HG02938 (cell line): Measurements from ENCODE around the gene SCGB2B2.
"Not testable (repeated sequence)": the region's sequence is repeated elsewhere in the genome, so short reads cannot be mapped to it uniquely, and the experiment has no call there.

Experiments used
- ATAC-seq: cut with Tn5 transposase; IDR thresholded peaks from one replicate; pipeline ENCODE4 v1.9.1; 2021; ENCODE audit warnings: mild to moderate bottlenecking, moderate library complexity; ENCODE audit not compliant: unreplicated experiment

SCGB2B2 gene

GRCh38 chr19:34676697-34677385 is at the start of gene SCGB2B2:
Gene SCGB2B2, minus strand, starts transcription at chr19:34677159. Its CDS starts 82,596 bp downstream, at chr19:34594563.
- ATAC-seq: peak; percentile 44

- no peak for ATAC-seq
These were observed 48.4 kb upstream of the SCGB2B2 start for GRCh38 chr19:34725400-34725799.

GRCh38 chr19:34722353-34722752 is 45.4 kb upstream of the SCGB2B2 start:
- ATAC-seq: no peak

GRCh38 chr19:34715357-34715756 is 38.4 kb upstream of the SCGB2B2 start:
- ATAC-seq: no peak

GRCh38 chr19:34713262-34713637 is 36.3 kb upstream of the SCGB2B2 start:
- no peak for ATAC-seq

- no peak for ATAC-seq
These were observed 35.7 kb upstream of the SCGB2B2 start for GRCh38 chr19:34712395-34713261.

GRCh38 chr19:34711890-34712289 is 34.9 kb upstream of the SCGB2B2 start:
- ATAC-seq: no peak

- ATAC-seq: no peak
These were observed 30.7 kb upstream of the SCGB2B2 start for GRCh38 chr19:34707661-34708060.

- no peak for ATAC-seq
These were observed 15.6 kb upstream of the SCGB2B2 start for GRCh38 chr19:34692549-34692948.

- no peak for ATAC-seq
These were observed 13.4 kb upstream of the SCGB2B2 start for GRCh38 chr19:34690372-34690771.

GRCh38 chr19:34688592-34688991 is 11.6 kb upstream of the SCGB2B2 start:
- no peak for ATAC-seq

- ATAC-seq: no peak
These were observed 10.4 kb upstream of the SCGB2B2 start for GRCh38 chr19:34687348-34687747.

- ATAC-seq: no peak
These were observed 9.5 kb upstream of the SCGB2B2 start for GRCh38 chr19:34686455-34686854.

- ATAC-seq: not testable (repeated sequence)
These were observed 8.3 kb upstream of the SCGB2B2 start for GRCh38 chr19:34685266-34685665.

- no peak for ATAC-seq
These were observed 4.5 kb upstream of the SCGB2B2 start for GRCh38 chr19:34681478-34681877.

GRCh38 chr19:34678421-34678820 is 1.5 kb upstream of the SCGB2B2 start:
- no peak for ATAC-seq

- no peak for ATAC-seq
These were observed 1.1 kb upstream of the SCGB2B2 start for GRCh38 chr19:34678085-34678412.

GRCh38 chr19:34677386-34678084 is 576 bp upstream of the SCGB2B2 start, which contains the start of gene ZNF302:
Gene ZNF302, plus strand, starts transcription at chr19:34677678. Its CDS starts 1,127 bp downstream, at chr19:34678805.
- ATAC-seq: peak; percentile 87

- no peak for ATAC-seq
These were observed 1.0 kb downstream of the SCGB2B2 start for GRCh38 chr19:34675919-34676318.

- no peak for ATAC-seq
These were observed 1.7 kb downstream of the SCGB2B2 start for GRCh38 chr19:34675250-34675649.

- ATAC-seq: no peak
These were observed 3.4 kb downstream of the SCGB2B2 start for GRCh38 chr19:34673590-34673989.

- no peak for ATAC-seq
These were observed 5.0 kb downstream of the SCGB2B2 start for GRCh38 chr19:34671972-34672371.
